ENCODE results near the gene SNX8.

SNX8 gene

GRCh38 chr7:2301511-2301863, 12.8 kb downstream of the SNX8 start:
- DNase-seq (ENCODE audit: low read depth): no peak
- no peak for TF ChIP-seq CTCF (IDR thresholded peaks at IDR 0.05; ENCODE audit: insufficient read depth, low read depth, low read length, missing control alignments)
- H3K4me3 ChIP-seq (ENCODE audit: low read depth, low read length): no peak overlapping the region

- TF ChIP-seq CTCF (IDR thresholded peaks at IDR 0.05; ENCODE audit: insufficient read depth, low read depth, low read length, missing control alignments): no peak
- peak; percentile 60 for DNase-seq (ENCODE audit: low read depth)
- H3K4me3 ChIP-seq (ENCODE audit: low read depth, low read length): peak overlapping the region; percentile 71
These were observed 14.2 kb downstream of the SNX8 start for GRCh38 chr7:2299870-2300512.

GRCh38 chr7:2299131-2299829, 15.0 kb downstream of the SNX8 start:
- DNase-seq (ENCODE audit: low read depth): peak; percentile 90
- peak overlapping the region; percentile 71 for H3K4me3 ChIP-seq (ENCODE audit: low read depth, low read length)
- TF ChIP-seq CTCF (IDR thresholded peaks at IDR 0.05; ENCODE audit: insufficient read depth, low read depth, low read length, missing control alignments): no peak

GRCh38 chr7:2296832-2297231, 17.4 kb downstream of the SNX8 start:
- DNase-seq (ENCODE audit: low read depth): peak; percentile 47
- no peak overlapping the region for H3K4me3 ChIP-seq (ENCODE audit: low read depth, low read length)
- no peak for TF ChIP-seq CTCF (IDR thresholded peaks at IDR 0.05; ENCODE audit: insufficient read depth, low read depth, low read length, missing control alignments)

GRCh38 chr7:2295936-2296620, 18.2 kb downstream of the SNX8 start:
- 0 out of 2 replicates have a peak overlapping the region, but pooled peaks have one; percentile 7 for H3K4me3 ChIP-seq (ENCODE audit: low read depth, low read length)
- no peak for DNase-seq (ENCODE audit: low read depth)
- TF ChIP-seq CTCF (IDR thresholded peaks at IDR 0.05; ENCODE audit: insufficient read depth, low read depth, low read length, missing control alignments): no peak

- TF ChIP-seq CTCF (IDR thresholded peaks at IDR 0.05; ENCODE audit: insufficient read depth, low read depth, low read length, missing control alignments): no peak
These were observed 23.4 kb downstream of the SNX8 start for GRCh38 chr7:2290877-2291276.

More at GRCh38 chr7:2290877-2291276, 23.4 kb downstream of the SNX8 start:
- DNase-seq (ENCODE audit: low read depth): no peak
- no peak overlapping the region for H3K4me3 ChIP-seq (ENCODE audit: low read depth, low read length)
